Heart left ventricle (tissue), 13 donors: ENCODE measurements around the gene LONP2.

ENCODE experiments used
- POLR2A ChIP-seq, 2 donors: fragments of 450-650 bp; IDR thresholded peaks; one replicate each; pipeline ENCODE4 v1.6.1; 2017; ENCODE audit warnings: antibody characterized with exemption in 2 of 2, mild to moderate bottlenecking in 2 of 2, moderate library complexity in 2 of 2
- TF ChIP-seq, protein P1 (sequence below), 12 donors: fragments of 200-600 bp; sonication (generic) in 4 of 12; IDR thresholded peaks; one replicate each; pipeline versions ENCODE4 v1.5.0 to v1.8.0; 2018 to 2022; ENCODE audit warnings: antibody characterized with exemption in 12 of 12, mild to moderate bottlenecking in 5 of 12
- donor health status: ischemic (EF 13 %, LVEDD 7.1; RV severe dilation, severe dysfunction).
- donor health status: DM: no; HTN: yes; CAD: no.
- donor health status: DM: no; HTN: no; CAD: no.
- donor health status: ischemic (EF 25% LVEDD 6.9; RV normal size, moderate dysfunction).
- donor health status: ischemic (EF 25% LVEDD 5.7; RV mildly dilated, moderate dysfunction).
- donor health status: ischemic (EF 35%, LVEDD 5.7; RV mildly dilated, moderate dysfunction).
- donor health status: nonischemic (EF 11% LVEDD 7.7; RV severe dilation, severe dysfunction).
- donor health status: DM: yes; HTN: yes; CAD: no.
- donor health status: PGD.
- donor health status: ischemic (EF 29% LVEDD 5.4; RV normal size, mild dysfunction).
- donor health status: nonischemic (EF 23%, LVEDD 6.1; RV moderate dilation, normal function).

- no peak for TF ChIP-seq POLR2A (IDR thresholded peaks at IDR 0.05)
- TF ChIP-seq, protein P1, sequence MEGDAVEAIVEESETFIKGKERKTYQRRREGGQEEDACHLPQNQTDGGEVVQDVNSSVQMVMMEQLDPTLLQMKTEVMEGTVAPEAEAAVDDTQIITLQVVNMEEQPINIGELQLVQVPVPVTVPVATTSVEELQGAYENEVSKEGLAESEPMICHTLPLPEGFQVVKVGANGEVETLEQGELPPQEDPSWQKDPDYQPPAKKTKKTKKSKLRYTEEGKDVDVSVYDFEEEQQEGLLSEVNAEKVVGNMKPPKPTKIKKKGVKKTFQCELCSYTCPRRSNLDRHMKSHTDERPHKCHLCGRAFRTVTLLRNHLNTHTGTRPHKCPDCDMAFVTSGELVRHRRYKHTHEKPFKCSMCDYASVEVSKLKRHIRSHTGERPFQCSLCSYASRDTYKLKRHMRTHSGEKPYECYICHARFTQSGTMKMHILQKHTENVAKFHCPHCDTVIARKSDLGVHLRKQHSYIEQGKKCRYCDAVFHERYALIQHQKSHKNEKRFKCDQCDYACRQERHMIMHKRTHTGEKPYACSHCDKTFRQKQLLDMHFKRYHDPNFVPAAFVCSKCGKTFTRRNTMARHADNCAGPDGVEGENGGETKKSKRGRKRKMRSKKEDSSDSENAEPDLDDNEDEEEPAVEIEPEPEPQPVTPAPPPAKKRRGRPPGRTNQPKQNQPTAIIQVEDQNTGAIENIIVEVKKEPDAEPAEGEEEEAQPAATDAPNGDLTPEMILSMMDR (IDR thresholded peaks at IDR 0.05): no peak
These were observed 48.4 kb downstream of the LONP2 start for GRCh38 chr16:48292452-48292851.
